ENCODE data around the gene ASB7. TPM values are rescaled to one million over a fixed set of nuclear protein-coding genes. Genes with fewer than 3 reads are reported as not detected.

Gene ASB7
- total RNA-seq, 4 donors from 2014 or later, result 13.8 to 24.8 (median 18.8) TPM

GRCh38 chr15:100690032-100690794 is 87.8 kb downstream of the ASB7 start:
- DNase-seq, result no peak
- H3K36me3 ChIP-seq, result no peaks in the 10 kb centered on the region
- TF ChIP-seq, protein P1, sequence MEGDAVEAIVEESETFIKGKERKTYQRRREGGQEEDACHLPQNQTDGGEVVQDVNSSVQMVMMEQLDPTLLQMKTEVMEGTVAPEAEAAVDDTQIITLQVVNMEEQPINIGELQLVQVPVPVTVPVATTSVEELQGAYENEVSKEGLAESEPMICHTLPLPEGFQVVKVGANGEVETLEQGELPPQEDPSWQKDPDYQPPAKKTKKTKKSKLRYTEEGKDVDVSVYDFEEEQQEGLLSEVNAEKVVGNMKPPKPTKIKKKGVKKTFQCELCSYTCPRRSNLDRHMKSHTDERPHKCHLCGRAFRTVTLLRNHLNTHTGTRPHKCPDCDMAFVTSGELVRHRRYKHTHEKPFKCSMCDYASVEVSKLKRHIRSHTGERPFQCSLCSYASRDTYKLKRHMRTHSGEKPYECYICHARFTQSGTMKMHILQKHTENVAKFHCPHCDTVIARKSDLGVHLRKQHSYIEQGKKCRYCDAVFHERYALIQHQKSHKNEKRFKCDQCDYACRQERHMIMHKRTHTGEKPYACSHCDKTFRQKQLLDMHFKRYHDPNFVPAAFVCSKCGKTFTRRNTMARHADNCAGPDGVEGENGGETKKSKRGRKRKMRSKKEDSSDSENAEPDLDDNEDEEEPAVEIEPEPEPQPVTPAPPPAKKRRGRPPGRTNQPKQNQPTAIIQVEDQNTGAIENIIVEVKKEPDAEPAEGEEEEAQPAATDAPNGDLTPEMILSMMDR (IDR thresholded peaks at IDR 0.05), result no peak
- no peak for TF ChIP-seq POLR2A (IDR thresholded peaks at IDR 0.05)
- no peak overlapping the region for H3K27ac ChIP-seq
- H3K4me1 ChIP-seq, result peaks cover 0 to 5% (median 0%) of the 10 kb centered on the region in 4 donors
- no peak overlapping the region for H3K4me3 ChIP-seq
- no peaks in the 10 kb centered on the region for H3K9me3 ChIP-seq
- no peaks in the 10 kb centered on the region for H3K27me3 ChIP-seq

DNA sequence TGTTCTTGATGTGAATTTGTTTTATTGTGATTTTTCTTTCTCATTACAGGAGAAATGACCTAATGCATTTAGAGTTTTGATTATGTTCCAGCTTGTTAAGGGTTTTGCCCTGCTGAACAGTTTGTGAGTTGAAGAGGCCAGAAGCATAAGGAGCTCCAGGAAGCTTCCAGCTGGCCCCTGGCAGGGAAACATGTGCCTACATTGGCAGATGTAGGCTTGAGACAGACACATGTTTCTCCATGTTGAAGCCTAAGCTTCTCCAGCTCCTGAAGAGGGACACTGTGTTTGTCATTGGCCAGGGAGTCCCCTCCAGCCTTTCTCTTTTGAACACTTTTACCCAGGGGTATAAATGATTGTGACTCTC is 88.4 kb downstream of the ASB7 start:
- H3K27ac ChIP-seq, result no peak overlapping the region

DNA sequence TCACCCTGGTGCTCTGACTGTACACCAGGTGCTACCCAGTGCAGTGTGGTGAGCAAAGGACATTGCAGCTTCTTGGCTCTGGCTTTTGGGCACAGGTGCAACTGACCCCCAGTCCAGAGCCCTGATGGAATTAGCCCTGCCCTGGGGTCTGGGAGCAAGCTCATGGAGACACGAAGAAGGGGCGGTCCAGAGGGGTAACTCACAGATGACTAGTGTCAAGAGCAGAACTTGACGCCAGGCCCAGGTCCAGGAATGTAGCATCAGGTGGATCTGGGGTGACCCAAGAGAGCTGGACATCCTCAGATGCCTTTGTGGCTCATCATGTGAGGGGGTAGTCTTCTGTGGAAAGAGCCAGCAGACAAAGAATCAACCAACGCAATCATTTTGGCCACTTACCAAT is 88.9 kb downstream of the ASB7 start:
- TF ChIP-seq, protein P1 (IDR thresholded peaks at IDR 0.05), result no peak
- no peak for TF ChIP-seq POLR2A (IDR thresholded peaks at IDR 0.05)
- peaks cover 0 to 5% (median 0%) of the 10 kb centered on the region in 4 donors for H3K4me1 ChIP-seq
- H3K36me3 ChIP-seq, result no peaks in the 10 kb centered on the region
- no peaks in the 10 kb centered on the region for H3K9me3 ChIP-seq
- H3K4me3 ChIP-seq, result no peak overlapping the region
- H3K27ac ChIP-seq, result no peak overlapping the region
- H3K27me3 ChIP-seq, result no peaks in the 10 kb centered on the region
- DNase-seq, result no peak

More for the DNA sequence above, 88.4 kb downstream of the ASB7 start:
- Histone ChIP-seq H3K4me3 (no peak overlapping the region), H3K9me3 (no peaks in the 10 kb centered on the region), H3K36me3 (no peaks in the 10 kb centered on the region), H3K4me1 (peaks cover 0 to 5% (median 0%) of the 10 kb centered on the region in 4 donors), H3K27me3 (no peaks in the 10 kb centered on the region)
- TF ChIP-seq, protein P1 (IDR thresholded peaks at IDR 0.05), result no peak
- no peak for TF ChIP-seq POLR2A (IDR thresholded peaks at IDR 0.05)
- DNase-seq, result no peak

GRCh38 chr15:100692246-100692645 is 89.9 kb downstream of the ASB7 start:
- H3K9me3 ChIP-seq, result no peaks in the 10 kb centered on the region
- no peaks in the 10 kb centered on the region for H3K27me3 ChIP-seq
- H3K36me3 ChIP-seq, result no peaks in the 10 kb centered on the region
- DNase-seq, result no peak
- TF ChIP-seq, protein P1 (IDR thresholded peaks at IDR 0.05), result no peak
- TF ChIP-seq POLR2A (IDR thresholded peaks at IDR 0.05), result no peak
- no peak overlapping the region for H3K4me3 ChIP-seq
- H3K4me1 ChIP-seq, result peaks cover 0 to 5% (median 0%) of the 10 kb centered on the region in 4 donors
- H3K27ac ChIP-seq, result no peak overlapping the region

- Histone ChIP-seq H3K27ac (no peak overlapping the region), H3K9me3 (no peaks in the 10 kb centered on the region), H3K36me3 (no peaks in the 10 kb centered on the region), H3K27me3 (no peaks in the 10 kb centered on the region), H3K4me1 (peaks cover 0 to 5% (median 0%) of the 10 kb centered on the region in 4 donors), H3K4me3 (no peak overlapping the region)
- DNase-seq, result no peak
- TF ChIP-seq, protein P1 (IDR thresholded peaks at IDR 0.05), result no peak
- TF ChIP-seq POLR2A (IDR thresholded peaks at IDR 0.05), result no peak
These were observed 90.3 kb downstream of the ASB7 start for GRCh38 chr15:100692671-100693070.

All from Peyer's patch (tissue), 4 donors.